GM18505 (cell line): ENCODE results near the gene PCCA.
A peak's percentile ranks its signal among the peaks of the same experiment; 100 is the strongest.

Source experiments
- ATAC-seq: cut with Tn5 transposase; IDR thresholded peaks from one replicate; pipeline ENCODE4 v1.9.1; 2021; ENCODE audit not compliant: unreplicated experiment
- POLR2A ChIP-seq: IDR thresholded peaks from 4 replicates; pipeline ENCODE4 v1.6.1; 2011; ENCODE audit warnings: borderline replicate concordance; ENCODE audit not compliant: insufficient read depth, insufficient read length; ENCODE audit errors: extremely low read depth

The PCCA gene

GRCh38 chr13:100102042-100102441 lies 13.1 kb downstream of the PCCA start:
- ATAC-seq = no peak
- TF ChIP-seq POLR2A = no peak

DNA sequence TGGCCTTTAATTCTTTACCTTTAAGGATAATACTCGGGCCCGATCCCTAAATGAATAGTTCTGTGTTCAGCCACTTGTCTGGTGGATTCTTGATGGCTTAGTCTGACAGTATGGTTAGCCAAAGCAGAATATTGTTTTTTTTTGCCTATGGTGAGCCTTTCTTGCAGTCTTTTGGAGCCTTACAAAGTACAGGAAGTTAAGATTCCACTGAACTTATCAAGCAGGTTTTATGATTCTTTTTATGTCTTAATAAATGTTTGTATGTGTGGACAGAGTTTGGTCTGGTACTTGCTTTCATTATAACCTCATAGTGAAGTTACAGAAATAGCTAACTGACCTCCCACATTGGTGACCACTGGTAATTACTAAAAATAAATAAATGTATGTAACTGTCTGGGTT lies 17.1 kb downstream of the PCCA start:
- no peak for ATAC-seq
- no peak for TF ChIP-seq POLR2A

DNA sequence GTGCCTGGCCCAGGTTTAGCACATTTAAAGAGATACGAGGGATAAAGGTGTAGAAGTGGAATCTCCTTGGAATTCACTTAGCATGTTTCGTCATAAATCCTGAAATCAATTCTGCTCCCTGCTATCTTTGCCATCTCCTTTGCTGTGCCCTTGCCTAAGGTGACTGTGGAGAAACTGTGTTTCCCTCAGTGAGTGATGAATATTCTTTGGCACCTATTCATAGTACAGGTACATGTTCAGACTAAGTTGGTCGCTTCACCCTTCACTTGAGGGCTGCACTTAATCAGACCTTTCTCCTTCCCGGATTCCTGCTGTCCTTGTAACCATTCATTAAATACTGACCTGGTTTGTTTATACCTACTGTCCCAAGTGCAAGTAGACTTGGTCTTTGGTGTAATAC lies 17.8 kb downstream of the PCCA start:
- TF ChIP-seq POLR2A = no peak
- ATAC-seq = no peak

- no peak for TF ChIP-seq POLR2A
Observed at GRCh38 chr13:100108913-100109507, 20.1 kb downstream of the PCCA start.

DNA sequence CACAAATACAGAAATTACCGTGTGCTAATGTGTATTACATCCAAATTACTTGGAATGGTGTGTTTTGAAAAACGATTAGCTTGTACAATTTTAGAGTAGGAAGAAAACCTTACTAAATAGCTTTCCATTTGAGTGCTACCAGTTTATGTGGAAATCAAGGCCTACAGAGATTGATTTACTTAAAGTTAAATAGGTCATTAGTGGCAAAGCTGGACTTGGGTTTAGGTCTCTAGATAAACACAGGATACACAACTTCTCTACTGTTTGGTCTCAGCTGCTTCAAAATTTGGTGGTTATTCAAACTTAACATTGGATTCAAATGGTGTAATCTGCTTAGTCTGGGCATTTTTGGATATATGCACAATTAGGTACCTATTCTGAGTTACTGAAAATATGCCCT lies 21.4 kb downstream of the PCCA start:
- no peak for TF ChIP-seq POLR2A
- ATAC-seq = no peak

More at GRCh38 chr13:100108913-100109507, 20.1 kb downstream of the PCCA start:
- peak; percentile 63 for ATAC-seq

- no peak for ATAC-seq
- no peak for TF ChIP-seq POLR2A
Observed at GRCh38 chr13:100112186-100112838, 23.4 kb downstream of the PCCA start.

DNA sequence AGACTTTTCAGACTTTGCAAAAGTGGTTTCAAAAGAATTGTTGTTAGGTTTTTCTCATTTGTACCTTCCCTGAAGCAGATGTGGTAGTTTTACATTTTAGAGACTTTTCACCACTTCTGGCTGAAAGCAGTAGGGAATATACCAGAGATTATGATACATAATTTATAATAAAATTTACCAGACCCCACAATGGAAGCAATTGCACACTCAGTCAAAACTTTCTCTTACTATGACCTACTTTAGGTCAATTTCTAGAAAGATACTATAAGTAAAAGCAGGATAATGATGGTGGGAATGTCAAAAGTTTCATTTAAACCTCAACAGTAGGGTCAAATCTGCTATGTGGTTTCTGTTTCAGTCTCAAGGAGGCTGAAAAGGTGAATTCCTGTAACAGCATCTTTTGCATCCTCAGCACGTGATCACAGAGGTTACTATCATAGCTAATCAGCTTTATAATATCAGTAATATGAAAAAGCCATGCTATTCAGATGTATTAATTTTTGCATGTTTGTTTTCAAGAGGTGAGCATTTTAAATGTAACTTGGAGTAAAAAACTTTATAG lies 26.9 kb downstream of the PCCA start:
- no peak for TF ChIP-seq POLR2A
- ATAC-seq = peak; percentile 74

DNA sequence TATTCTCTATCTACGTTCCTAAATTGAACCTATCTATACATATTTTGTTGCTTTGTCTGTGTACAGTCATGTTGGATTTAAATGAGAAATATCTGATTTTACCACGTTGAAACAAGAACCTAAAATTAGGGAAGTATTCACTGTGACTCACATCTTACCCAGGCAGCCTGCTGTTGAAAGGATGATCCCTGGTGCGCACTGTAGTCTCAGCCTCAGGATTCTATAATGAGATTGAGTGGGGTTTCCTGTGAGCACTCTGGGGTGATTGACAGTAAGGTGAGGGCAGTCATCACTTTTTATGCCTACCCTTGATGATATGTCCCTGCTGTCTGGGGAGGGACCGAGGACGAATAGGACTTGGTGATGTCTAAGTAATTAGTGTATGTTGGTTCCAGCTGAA lies 35.4 kb downstream of the PCCA start:
- TF ChIP-seq POLR2A = no peak
- no peak for ATAC-seq

DNA sequence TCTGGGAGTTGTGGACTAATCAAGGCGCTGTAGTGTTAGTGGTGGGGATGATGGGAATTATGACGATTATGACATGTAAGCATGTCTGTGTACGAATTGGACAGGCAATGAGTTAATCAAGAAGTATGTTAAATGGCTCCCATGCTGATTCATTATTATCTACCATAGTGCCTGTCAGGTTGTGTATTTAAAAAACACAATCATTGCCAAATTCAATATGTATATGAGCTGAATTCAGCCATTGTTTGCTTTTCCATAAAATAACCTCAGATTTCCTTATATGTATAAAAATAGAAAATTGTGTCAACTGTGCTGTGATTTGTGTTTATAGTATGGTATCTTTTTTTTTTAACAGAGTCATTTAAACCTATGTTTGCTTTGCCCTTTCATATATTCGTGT lies 37.1 kb downstream of the PCCA start:
- ATAC-seq = no peak

DNA sequence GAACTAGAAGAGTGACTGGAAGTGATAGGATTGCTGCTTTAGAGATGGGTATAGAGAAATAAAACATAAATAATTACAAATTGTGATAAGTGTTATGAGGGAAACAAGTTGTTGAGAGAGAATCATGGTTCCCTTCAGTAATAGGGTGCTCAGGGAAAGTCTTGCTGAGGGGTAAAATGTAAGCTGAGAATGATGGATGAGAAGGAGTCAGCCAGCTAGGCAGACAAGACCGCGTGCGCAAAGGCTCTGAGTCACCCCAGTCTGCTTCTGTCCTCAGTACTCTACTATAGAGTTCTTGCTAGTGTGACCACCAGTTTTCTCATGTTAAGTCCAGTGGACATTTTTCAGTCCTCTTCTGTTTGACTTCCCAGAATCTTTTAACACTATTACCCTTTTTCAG lies 39.5 kb downstream of the PCCA start:
- no peak for TF ChIP-seq POLR2A
- no peak for ATAC-seq

More for the DNA sequence above, 37.1 kb downstream of the PCCA start:
- no peak for TF ChIP-seq POLR2A

DNA sequence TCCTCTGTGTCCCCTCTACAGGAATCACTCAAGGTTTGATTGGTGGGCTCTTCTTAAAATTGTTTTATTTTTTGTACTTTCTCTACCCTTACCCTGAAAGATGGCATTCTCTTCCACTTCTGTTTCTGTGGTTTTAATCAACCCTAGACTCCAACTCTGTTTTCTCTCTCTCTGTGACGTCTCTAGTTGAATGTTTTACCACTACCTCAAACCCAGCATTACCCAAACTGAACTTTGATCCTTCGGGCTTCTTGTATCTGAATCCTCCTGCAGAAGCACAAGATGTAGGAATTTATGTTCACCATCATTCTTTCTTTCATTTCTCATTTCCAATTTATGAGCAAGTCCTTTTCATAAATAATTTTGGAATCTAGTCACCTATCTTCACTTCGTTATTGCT lies 39.9 kb downstream of the PCCA start:
- no peak for ATAC-seq
- TF ChIP-seq POLR2A = no peak

- TF ChIP-seq POLR2A = no peak
Observed at GRCh38 chr13:100129605-100130004, 40.7 kb downstream of the PCCA start.

GRCh38 chr13:100130092-100130491 lies 41.2 kb downstream of the PCCA start:
- ATAC-seq = no peak
- TF ChIP-seq POLR2A = no peak

More at GRCh38 chr13:100129605-100130004, 40.7 kb downstream of the PCCA start:
- peak; percentile 71 for ATAC-seq

- ATAC-seq = no peak
- TF ChIP-seq POLR2A = no peak
Observed at GRCh38 chr13:100130930-100131511, 42.1 kb downstream of the PCCA start.
